ENCODE measurements around the gene ZNF23.

Gene ZNF23

DNA sequence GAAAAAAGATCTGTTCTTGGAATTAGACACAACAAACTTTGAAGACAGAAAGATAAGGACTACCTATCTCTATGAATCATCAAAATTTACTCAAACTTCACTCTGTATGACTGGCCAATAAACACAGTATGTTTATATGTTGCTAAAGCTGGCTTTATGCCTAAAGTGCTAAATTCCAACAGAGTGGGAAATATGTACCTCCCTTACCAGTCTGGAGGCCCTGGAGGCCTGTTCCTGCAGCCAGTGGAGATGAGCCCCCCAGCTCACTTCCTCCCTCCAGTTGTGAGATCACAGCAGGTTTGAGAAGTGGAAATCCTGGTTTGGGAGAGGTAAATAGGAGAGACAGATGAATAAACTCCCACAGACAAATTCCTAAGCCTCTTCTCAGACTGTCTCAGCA is 9.0 kb downstream of the ZNF23 start:
- TF ChIP-seq, protein P1, sequence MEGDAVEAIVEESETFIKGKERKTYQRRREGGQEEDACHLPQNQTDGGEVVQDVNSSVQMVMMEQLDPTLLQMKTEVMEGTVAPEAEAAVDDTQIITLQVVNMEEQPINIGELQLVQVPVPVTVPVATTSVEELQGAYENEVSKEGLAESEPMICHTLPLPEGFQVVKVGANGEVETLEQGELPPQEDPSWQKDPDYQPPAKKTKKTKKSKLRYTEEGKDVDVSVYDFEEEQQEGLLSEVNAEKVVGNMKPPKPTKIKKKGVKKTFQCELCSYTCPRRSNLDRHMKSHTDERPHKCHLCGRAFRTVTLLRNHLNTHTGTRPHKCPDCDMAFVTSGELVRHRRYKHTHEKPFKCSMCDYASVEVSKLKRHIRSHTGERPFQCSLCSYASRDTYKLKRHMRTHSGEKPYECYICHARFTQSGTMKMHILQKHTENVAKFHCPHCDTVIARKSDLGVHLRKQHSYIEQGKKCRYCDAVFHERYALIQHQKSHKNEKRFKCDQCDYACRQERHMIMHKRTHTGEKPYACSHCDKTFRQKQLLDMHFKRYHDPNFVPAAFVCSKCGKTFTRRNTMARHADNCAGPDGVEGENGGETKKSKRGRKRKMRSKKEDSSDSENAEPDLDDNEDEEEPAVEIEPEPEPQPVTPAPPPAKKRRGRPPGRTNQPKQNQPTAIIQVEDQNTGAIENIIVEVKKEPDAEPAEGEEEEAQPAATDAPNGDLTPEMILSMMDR (IDR thresholded peaks at IDR 0.05; ENCODE audit: low read depth, low read length) = no peak
- no peak for DNase-seq (ENCODE audit: extremely low read depth, low read depth)

DNA sequence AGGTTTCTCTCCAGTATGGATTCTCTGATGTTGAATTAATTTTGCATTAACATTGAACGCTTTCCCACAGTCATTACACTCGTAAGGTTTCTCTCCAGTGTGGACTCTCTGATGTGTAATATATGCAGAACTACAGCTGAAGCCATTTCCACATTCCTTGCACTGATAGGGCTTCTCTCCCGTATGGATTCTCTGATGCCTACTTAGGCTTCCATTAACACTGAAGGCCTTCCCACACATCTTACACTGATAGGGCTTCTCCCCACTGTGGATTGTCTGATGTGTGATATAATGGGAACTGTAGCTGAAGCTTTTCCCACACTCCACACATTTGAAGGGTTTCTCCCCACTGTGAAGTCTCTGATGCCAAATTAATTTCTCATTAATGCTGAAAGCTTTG is 13.0 kb downstream of the ZNF23 start:
- TF ChIP-seq, protein P1 (IDR thresholded peaks at IDR 0.05; ENCODE audit: low read depth, low read length) = no peak
- no peak for DNase-seq (ENCODE audit: extremely low read depth, low read depth)

DNA sequence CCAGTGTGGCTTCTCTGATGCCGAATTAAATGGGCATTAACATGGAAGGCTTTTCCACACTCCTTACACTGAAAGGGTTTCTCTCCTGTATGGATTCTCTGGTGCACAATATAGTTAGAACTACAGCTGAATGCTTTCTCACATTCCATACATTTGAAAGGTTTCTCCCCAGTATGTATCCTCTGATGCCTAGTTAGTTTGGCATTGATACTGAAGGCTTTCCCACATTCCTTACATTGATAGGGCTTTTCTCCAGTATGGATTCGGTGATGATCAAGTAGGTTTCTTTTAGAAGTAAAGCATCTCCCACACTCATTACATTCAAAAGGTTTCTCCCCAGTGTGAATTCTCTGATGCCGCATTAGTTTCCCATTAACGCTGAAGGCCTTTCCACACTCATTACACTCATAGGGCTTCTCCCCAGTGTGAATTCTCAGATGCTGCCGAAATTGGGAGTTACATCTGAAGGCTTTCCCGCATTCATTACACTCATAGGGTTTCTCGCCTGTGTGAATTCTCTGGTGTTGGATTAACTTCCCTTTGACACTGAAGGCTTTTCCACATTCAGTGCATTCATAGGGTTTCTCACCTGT is 13.7 kb downstream of the ZNF23 start:
- DNase-seq (ENCODE audit: extremely low read depth, low read depth) = no peak
- TF ChIP-seq, protein P1 (IDR thresholded peaks at IDR 0.05; ENCODE audit: low read depth, low read length) = no peak

DNA sequence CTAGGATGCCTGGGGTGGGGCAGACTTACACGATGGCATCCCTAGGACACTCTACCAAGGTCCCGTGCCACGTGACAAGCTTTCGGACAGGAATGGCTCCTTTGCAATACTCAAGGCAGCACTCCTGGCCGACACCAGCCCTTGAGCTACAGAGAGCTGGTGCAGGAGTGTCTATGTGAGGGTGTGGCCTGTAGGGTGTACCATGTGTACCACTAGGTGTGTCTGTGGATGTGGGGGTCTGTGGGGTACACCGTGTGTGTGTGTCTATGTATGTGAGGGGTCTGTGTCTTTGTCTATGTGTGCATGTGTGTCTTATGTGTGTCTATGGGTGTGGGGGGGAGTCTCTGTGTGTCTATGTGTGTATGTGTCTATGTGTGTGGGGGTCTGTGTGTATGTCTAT is 18.3 kb downstream of the ZNF23 start:
- TF ChIP-seq, protein P1 (IDR thresholded peaks at IDR 0.05; ENCODE audit: low read depth, low read length) = no peak
- no peak for DNase-seq (ENCODE audit: extremely low read depth, low read depth)

DNA sequence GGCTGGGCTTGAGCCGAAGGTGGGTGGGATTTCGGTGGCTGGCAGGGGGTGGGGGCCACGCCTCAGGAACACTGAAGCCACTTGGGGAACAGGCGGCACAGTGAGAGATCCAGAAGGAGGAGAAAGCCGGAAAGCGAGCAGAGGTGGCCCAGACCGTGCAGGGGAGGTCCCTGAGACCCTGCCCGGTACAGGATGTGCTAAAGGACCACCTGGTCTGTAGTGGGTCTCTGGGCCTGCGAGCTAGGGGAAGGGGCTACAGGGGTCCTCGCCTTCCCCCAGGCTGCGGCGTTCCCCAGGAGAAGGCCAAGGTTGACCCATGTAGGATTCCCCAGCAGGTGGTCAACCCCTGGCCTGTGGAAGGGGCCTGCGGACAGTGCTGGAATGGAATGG is 20.0 kb downstream of the ZNF23 start, which contains the start of gene TLE7:
Gene TLE7, minus strand, starts transcription at position 4 of the 390 bp plus-strand sequence. CDS start 8,730 bp downstream, outside the sequence.
- no peak for DNase-seq (ENCODE audit: extremely low read depth, low read depth)
- TF ChIP-seq, protein P1 (IDR thresholded peaks at IDR 0.05; ENCODE audit: low read depth, low read length) = no peak

DNA sequence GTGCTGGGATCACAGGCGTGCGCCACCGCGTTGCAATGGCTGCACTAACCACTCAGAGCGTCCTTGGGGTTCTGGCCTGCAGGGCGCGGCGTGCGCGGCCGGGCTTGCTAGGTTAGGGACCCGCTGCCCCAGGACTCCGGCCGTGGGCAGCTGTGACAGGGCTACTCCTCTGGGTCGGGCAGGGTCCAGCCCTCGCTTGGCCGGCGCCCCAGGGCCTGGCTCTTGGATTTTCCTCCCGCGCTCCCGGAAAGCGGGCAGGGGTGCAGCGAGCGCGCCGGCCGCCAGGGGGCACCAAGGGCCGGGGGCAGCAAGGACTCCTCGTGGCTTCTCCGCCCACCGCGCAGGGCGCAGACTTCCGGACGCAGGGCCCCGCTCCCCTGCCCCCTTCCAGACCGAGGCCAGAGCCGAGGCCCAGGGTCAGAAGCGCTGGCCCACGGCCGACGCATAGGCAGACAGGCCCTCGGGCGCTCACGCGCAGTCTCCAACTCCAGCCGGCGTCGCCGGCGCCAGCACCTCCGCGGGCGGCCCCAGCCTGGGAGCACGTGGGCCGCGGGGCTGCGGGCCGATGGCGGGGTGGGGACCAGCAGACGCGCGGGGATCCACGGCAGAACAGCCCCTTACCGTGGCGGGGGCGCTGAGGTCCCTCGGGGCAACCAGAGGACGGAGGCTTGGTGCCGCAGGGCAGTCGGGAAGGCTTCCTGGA is 20.5 kb downstream of the ZNF23 start:
- TF ChIP-seq, protein P1 (IDR thresholded peaks at IDR 0.05; ENCODE audit: low read depth, low read length) = no peak
- no peak for DNase-seq (ENCODE audit: extremely low read depth, low read depth)

DNA sequence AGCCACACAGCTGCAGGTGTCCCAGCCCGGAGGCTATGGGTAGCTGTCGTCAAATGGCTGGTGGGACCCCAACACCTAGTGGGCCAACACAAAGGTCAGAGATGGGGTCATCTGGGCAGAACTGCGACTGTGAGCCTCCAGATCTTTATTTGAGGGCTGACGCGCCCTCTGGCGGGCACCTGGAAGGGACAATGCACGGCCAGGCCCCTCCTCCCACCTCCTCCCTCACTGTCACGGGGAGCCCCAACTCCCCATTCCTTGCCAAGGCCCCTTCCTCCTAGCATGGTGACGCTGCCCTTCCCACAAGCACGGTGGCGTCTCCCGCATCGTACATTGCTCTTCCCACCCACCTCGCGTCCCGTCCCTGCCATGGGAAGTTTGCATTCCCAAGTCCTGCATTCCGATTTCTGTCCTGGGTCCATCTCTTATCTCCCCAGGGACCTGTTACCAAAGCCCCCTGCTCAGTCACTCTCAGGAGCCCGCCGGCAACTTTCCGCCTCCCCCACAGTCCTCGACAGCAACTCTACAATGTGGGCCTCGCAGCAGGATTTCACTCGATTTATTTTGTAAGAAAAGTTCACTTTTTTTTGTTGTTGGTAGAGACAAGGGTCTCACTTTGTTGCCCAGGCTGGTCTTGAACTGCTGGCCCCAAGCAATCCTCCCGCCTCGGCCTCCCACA is 21.2 kb downstream of the ZNF23 start:
- TF ChIP-seq, protein P1 (IDR thresholded peaks at IDR 0.05; ENCODE audit: low read depth, low read length) = no peak
- DNase-seq (ENCODE audit: extremely low read depth, low read depth) = no peak
